HepG2 (cell line): Measurements from ENCODE around the gene SDR39U1. TPM values are rescaled to one million over a fixed set of nuclear protein-coding genes. Genes with fewer than 3 reads are reported as not detected.
A peak's percentile ranks its signal among the peaks of the same experiment; 100 is the strongest.

Source experiments
- CREB3 ChIP-seq: sonication (generic); formaldehyde crosslinking; IDR thresholded peaks from 2 replicates; pipeline ENCODE4 v1.5.0; 2020; ENCODE audit warnings: missing genetic modification reagents
- DNMT1 ChIP-seq: sonication (generic); formaldehyde crosslinking; IDR thresholded peaks from 2 replicates; pipeline ENCODE4 v1.5.1; 2020; ENCODE audit warnings: mild to moderate bottlenecking, missing genetic modification reagents
- DPF2 ChIP-seq: sonication (generic); formaldehyde crosslinking; IDR thresholded peaks from 2 replicates; pipeline ENCODE4 v1.4.0; 2020; ENCODE audit warnings: mild to moderate bottlenecking, low read depth, missing genetic modification reagents, borderline replicate concordance
- E2F2 ChIP-seq: sonication (generic); formaldehyde crosslinking; IDR thresholded peaks from 2 replicates; pipeline ENCODE4 v1.4.0; 2020; ENCODE audit warnings: missing genetic modification reagents, borderline replicate concordance
- ELF3 ChIP-seq: IDR thresholded peaks from 2 replicates; pipeline ENCODE4 v1.6.1; 2016; ENCODE audit warnings: missing genetic modification reagents, missing compliant biosample characterization
- FOXK2 ChIP-seq: fragments of 450-650 bp; IDR thresholded peaks from 2 replicates; pipeline ENCODE4 v1.6.1; 2016
- HOXA5 ChIP-seq: sonication (generic); formaldehyde crosslinking; IDR thresholded peaks from 2 replicates; pipeline ENCODE4 v1.4.0; 2020; ENCODE audit warnings: missing genetic modification reagents
- MED1 ChIP-seq: sonication (generic); formaldehyde crosslinking; IDR thresholded peaks from 2 replicates; pipeline ENCODE4 v1.4.0; 2020; ENCODE audit warnings: missing genetic modification reagents
- NCOA5 ChIP-seq: sonication (generic); formaldehyde crosslinking; IDR thresholded peaks from 2 replicates; pipeline ENCODE4 v1.4.0; 2020; ENCODE audit warnings: missing genetic modification reagents
- NFYC ChIP-seq: IDR thresholded peaks from 2 replicates; pipeline ENCODE4 v1.6.1; 2016; ENCODE audit warnings: missing genetic modification reagents, missing compliant biosample characterization
- PPARG ChIP-seq: conservative IDR thresholded peaks from 2 replicates; pipeline ENCODE4 v1.6.1; 2016; ENCODE audit warnings: missing biosample characterization, missing genetic modification reagents
- SMYD3 ChIP-seq: sonication (generic); formaldehyde crosslinking; IDR thresholded peaks from 2 replicates; pipeline ENCODE4 v1.8.1; 2023; ENCODE audit warnings: mild to moderate bottlenecking, missing genetic modification reagents
- TOE1 ChIP-seq: sonication (generic); formaldehyde crosslinking; IDR thresholded peaks from 2 replicates; pipeline ENCODE4 v1.4.0; 2020; ENCODE audit warnings: mild to moderate bottlenecking, missing genetic modification reagents
- YY1 ChIP-seq: IDR thresholded peaks from 2 replicates; pipeline ENCODE4 v1.6.1; 2011; ENCODE audit warnings: low read length, low read depth, moderate library complexity, mild to moderate bottlenecking; ENCODE audit not compliant: insufficient read depth, insufficient replicate concordance
- ZNF281 ChIP-seq: sonication (generic); formaldehyde crosslinking; IDR thresholded peaks from 2 replicates; pipeline ENCODE4 v1.4.0; 2020; ENCODE audit warnings: missing genetic modification reagents, borderline replicate concordance
- ZNF343 ChIP-seq: sonication (generic); formaldehyde crosslinking; IDR thresholded peaks from 2 replicates; pipeline ENCODE4 v1.4.0; 2020; ENCODE audit warnings: mild to moderate bottlenecking, missing genetic modification reagents
- ZNF44 ChIP-seq: sonication (generic); formaldehyde crosslinking; IDR thresholded peaks from 2 replicates; pipeline ENCODE4 v1.5.1; 2020; ENCODE audit warnings: mild to moderate bottlenecking, missing genetic modification reagents
- ZNF883 ChIP-seq: sonication (generic); formaldehyde crosslinking; IDR thresholded peaks from 2 replicates; pipeline ENCODE4 v1.5.1; 2020; ENCODE audit warnings: mild to moderate bottlenecking, missing genetic modification reagents; ENCODE audit errors: not compliant biosample characterization
- polyA plus RNA-seq, 8 experiments: library from polyadenylated mRNA; depleted of rRNA in 3 of 8; stranded (reverse) in 7 of 8; unstranded in 1 of 8; fragments of >200 nt; fragmentation: Illumina TruSeq in 4 of 8; extraction: Trizol in 4 of 8; gene quantifications; 2 replicates each; pipeline versions ENCODE4 v1.2.1 to v1.2.3, GENCODE V29; 2011 to 2016; ENCODE audit warnings: low read depth in 4 of 8, missing spikeins in 1 of 8, mixed read lengths in 1 of 8; ENCODE audit not compliant: insufficient read depth in 1 of 8
- total RNA-seq, 5 experiments: library from RNA; depleted of rRNA; stranded (reverse); fragments of >200 nt; fragmentation: Illumina TruSeq; extraction: Trizol; gene quantifications; 2 replicates each; pipeline ENCODE4 v1.2.3, GENCODE V29; 2016; ENCODE audit warnings: low read depth in 1 of 5
- TF ChIP-seq, protein P1 (sequence below): sonication (generic); formaldehyde crosslinking; IDR thresholded peaks from 2 replicates; pipeline ENCODE4 v1.8.1; 2023; ENCODE audit warnings: mild to moderate bottlenecking, missing genetic modification reagents
- TF ChIP-seq, protein P2 (sequence below): sonication (generic); formaldehyde crosslinking; IDR thresholded peaks from 2 replicates; pipeline ENCODE4 v1.4.0; 2020; ENCODE audit warnings: missing genetic modification reagents, low read depth, mild to moderate bottlenecking, borderline replicate concordance
- TF ChIP-seq, protein P3 (sequence below): IDR thresholded peaks from 2 replicates; pipeline ENCODE4 v1.6.1; 2018; ENCODE audit warnings: missing genetic modification reagents, mild to moderate bottlenecking, missing compliant biosample characterization

SDR39U1 gene
- total and polyA plus RNA-seq, 2 of the 13 experiments (the other 11 are each of a cell fraction or from before 2014, with no cell fraction given), result 34.4 to 129 TPM

DNA sequence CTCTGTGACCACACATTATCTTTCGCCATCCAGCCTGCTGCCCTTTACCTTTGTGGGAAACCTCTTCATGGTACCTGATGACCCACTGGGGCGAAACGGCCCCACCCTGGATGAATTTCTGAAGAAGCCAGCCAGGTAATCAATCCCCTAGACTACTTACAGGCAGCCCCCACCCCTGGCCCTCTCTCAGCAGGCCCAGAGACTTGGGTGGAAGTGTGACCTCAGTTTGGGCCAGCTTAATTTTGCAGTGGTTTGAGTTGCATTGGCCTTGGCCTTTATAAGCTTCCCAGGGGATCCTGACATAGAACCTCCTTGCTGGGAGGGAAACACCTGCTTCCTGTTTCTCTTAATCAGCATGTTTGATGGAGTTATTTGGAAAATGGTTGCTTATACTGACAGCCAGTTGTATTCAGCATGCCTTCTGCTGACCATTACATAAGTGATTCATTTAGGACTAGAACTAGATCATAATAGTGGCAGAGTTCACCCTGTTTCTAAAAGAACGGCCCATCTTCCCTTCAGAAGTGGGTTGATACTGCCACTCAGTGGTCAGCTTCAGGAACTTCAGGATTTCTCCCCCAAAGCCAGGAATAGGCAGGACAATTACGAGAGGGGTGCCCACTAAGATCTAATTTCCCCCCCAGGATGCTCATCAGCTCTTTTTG lies 6.1 kb downstream of the SDR39U1 start (continued):
- TF ChIP-seq ELF3 (CRISPR knock-in tag) (peak; percentile 58; the same call in 1 of the 2 replicates), ZNF44 (CRISPR knock-in tag) (peak; percentile 77; the same call in 1 of the 2 replicates), ZNF883 (CRISPR knock-in tag) (peak; percentile 41), E2F2 (no peak; the same call in 1 of the 2 replicates), MED1 (peak; percentile 52; the same call in 1 of the 2 replicates), CREB3 (no peak), SMYD3 (no peak), DNMT1 (CRISPR knock-in tag) (no peak), NFYC (CRISPR knock-in tag) (no peak), PPARG (CRISPR knock-in tag) (peak; percentile 89), HOXA5 (CRISPR knock-in tag) (no peak), YY1 (no peak), ZNF343 (CRISPR knock-in tag) (no peak), NCOA5 (no peak), DPF2 (no peak), TOE1 (0 out of 2 replicates have a peak, but pooled peaks have one; percentile 59), FOXK2 (peak; percentile 25; the same call in 1 of the 2 replicates), ZNF281 (CRISPR knock-in tag) (0 out of 2 replicates have a peak, but pooled peaks have one; percentile 7)
- TF ChIP-seq, protein P1, sequence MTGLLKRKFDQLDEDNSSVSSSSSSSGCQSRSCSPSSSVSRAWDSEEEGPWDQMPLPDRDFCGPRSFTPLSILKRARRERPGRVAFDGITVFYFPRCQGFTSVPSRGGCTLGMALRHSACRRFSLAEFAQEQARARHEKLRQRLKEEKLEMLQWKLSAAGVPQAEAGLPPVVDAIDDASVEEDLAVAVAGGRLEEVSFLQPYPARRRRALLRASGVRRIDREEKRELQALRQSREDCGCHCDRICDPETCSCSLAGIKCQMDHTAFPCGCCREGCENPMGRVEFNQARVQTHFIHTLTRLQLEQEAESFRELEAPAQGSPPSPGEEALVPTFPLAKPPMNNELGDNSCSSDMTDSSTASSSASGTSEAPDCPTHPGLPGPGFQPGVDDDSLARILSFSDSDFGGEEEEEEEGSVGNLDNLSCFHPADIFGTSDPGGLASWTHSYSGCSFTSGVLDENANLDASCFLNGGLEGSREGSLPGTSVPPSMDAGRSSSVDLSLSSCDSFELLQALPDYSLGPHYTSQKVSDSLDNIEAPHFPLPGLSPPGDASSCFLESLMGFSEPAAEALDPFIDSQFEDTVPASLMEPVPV (CRISPR knock-in tag), result no peak; the same call in 1 of the 2 replicates
- TF ChIP-seq, protein P2, sequence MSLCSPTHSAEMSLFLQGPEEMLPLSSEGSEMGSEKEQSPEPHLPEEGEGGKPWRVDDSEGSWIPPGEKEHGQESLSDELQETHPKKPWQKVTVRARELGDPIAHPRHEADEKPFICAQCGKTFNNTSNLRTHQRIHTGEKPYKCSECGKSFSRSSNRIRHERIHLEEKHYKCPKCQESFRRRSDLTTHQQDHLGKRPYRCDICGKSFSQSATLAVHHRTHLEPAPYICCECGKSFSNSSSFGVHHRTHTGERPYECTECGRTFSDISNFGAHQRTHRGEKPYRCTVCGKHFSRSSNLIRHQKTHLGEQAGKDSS (CRISPR knock-in tag), result no peak
- TF ChIP-seq, protein P3, sequence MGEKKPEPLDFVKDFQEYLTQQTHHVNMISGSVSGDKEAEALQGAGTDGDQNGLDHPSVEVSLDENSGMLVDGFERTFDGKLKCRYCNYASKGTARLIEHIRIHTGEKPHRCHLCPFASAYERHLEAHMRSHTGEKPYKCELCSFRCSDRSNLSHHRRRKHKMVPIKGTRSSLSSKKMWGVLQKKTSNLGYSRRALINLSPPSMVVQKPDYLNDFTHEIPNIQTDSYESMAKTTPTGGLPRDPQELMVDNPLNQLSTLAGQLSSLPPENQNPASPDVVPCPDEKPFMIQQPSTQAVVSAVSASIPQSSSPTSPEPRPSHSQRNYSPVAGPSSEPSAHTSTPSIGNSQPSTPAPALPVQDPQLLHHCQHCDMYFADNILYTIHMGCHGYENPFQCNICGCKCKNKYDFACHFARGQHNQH (CRISPR knock-in tag), result 0 out of 2 replicates have a peak, but pooled peaks have one; percentile 10
